Gastroesophageal sphincter (tissue), 4 donors: Measurements from ENCODE around the gene NRP2. TPM values are rescaled to one million over a fixed set of nuclear protein-coding genes. Genes with fewer than 3 reads are reported as not detected.

ENCODE experiments used
- ATAC-seq: fragments of 150-250 bp; one replicate; pipeline ENCODE4 v1.9.1; 2016; ENCODE audit warnings: mild to moderate bottlenecking, moderate library complexity
- H3K27ac ChIP-seq, 4 donors: fragments of 200-600 bp; sonication (generic) in 3 of 4; 1 replicate in 3 of 4; 2 replicates in 1 of 4; pipeline ENCODE4 v1.5.1; 2016 to 2019
- H3K27me3 ChIP-seq: fragments of 200-600 bp; sonication (generic); one replicate; pipeline ENCODE4 v1.5.1; 2019
- H3K36me3 ChIP-seq, 2 donors: fragments of 200-600 bp; sonication (generic); one replicate each; pipeline ENCODE4 v1.5.1; 2019; ENCODE audit warnings: control low read depth in 1 of 2
- H3K4me1 ChIP-seq, 3 donors: fragments of 200-600 bp; sonication (generic); 1 replicate in 2 of 3; 2 replicates in 1 of 3; pipeline ENCODE4 v1.5.1; 2016 to 2019; ENCODE audit warnings: control low read depth in 2 of 3
- H3K4me3 ChIP-seq, 2 donors: fragments of 200-600 bp; sonication (generic); one replicate each; pipeline ENCODE4 v1.5.1; 2019; ENCODE audit warnings: mild to moderate bottlenecking in 1 of 2, moderate library complexity in 1 of 2
- H3K9me3 ChIP-seq, 3 donors: fragments of 200-600 bp; sonication (generic); one replicate each; pipeline ENCODE4 v1.5.1; 2017 to 2019; ENCODE audit warnings: control low read depth in 2 of 3
- CTCF ChIP-seq, 4 experiments: fragments of 200-600 bp in 2 of 4; fragments of 450-650 bp in 2 of 4; sonication (generic) in 1 of 4; IDR thresholded peaks; one replicate each; pipeline ENCODE4 v1.5.1; 2017 to 2019; ENCODE audit warnings: antibody characterized with exemption in 4 of 4, mild to moderate bottlenecking in 2 of 4, moderate library complexity in 2 of 4
- EP300 ChIP-seq: sonication (generic); formaldehyde crosslinking; IDR thresholded peaks from one replicate; pipeline ENCODE4 v1.6.1; 2017; ENCODE audit warnings: antibody characterized with exemption, mild to moderate bottlenecking
- POLR2A ChIP-seq, 2 donors: fragments of 450-650 bp; IDR thresholded peaks; one replicate each; pipeline ENCODE4 v1.6.1; 2017; ENCODE audit warnings: antibody characterized with exemption in 2 of 2, mild to moderate bottlenecking in 2 of 2, moderate library complexity in 1 of 2
- POLR2AphosphoS5 ChIP-seq: sonication (generic); formaldehyde crosslinking; IDR thresholded peaks from one replicate; pipeline ENCODE4 v1.6.1; 2017; ENCODE audit warnings: antibody characterized with exemption
- WGBS, 2 donors: methylation state at CpG; one replicate each; pipeline ENCODE4 v1.1.5; 2018; ENCODE audit warnings: low coverage in 1 of 2; 5-methylcytosine and 5-hydroxymethylcytosine counted together
- total RNA-seq, 4 donors: library from RNA; depleted of rRNA; stranded (reverse); fragments of >200 nt; gene quantifications; one replicate each; pipeline ENCODE4 v1.1.0, GENCODE V29; 2016

NRP2 gene
- total RNA-seq, 4 donors from 2014 or later, result 278 to 466 (median 371) TPM

- WGBS, 2 donors, result 5 to 19% methylated on average over 6 to 9 of the region's 9 CpGs
- peak overlapping the region; percentile 83 to 96 (median 94) for H3K27ac ChIP-seq
- ATAC-seq, result no peak
These were observed 84.6 kb downstream of the NRP2 start for GRCh38 chr2:205766779-205767359.

GRCh38 chr2:205767617-205768016, 85.3 kb downstream of the NRP2 start:
- H3K27me3 ChIP-seq, result no peaks in the 10 kb centered on the region
- peaks cover 28 to 100% (median 54%) of the 10 kb centered on the region in 3 donors for H3K4me1 ChIP-seq
- no peak overlapping the region for H3K4me3 ChIP-seq
- no peak for TF ChIP-seq CTCF (IDR thresholded peaks at IDR 0.05)
- no peak for TF ChIP-seq POLR2A (IDR thresholded peaks at IDR 0.05)
- no peak for TF ChIP-seq EP300
- no peak for TF ChIP-seq POLR2AphosphoS5
- no peak for ATAC-seq
- H3K27ac ChIP-seq, result peak overlapping the region; percentile 83 to 96 (median 90)
- peaks cover 0 to 49% of the 10 kb centered on the region in 2 donors for H3K36me3 ChIP-seq
- WGBS, 2 donors, result 33 to 73% methylated on average over 3 to 5 of the region's 5 CpGs
- H3K9me3 ChIP-seq, result no peaks in the 10 kb centered on the region

More at GRCh38 chr2:205766779-205767359, 84.6 kb downstream of the NRP2 start:
- Histone ChIP-seq H3K36me3 (peaks cover 0 to 56% of the 10 kb centered on the region in 2 donors), H3K4me3 (no peak overlapping the region), H3K9me3 (no peaks in the 10 kb centered on the region), H3K4me1 (peaks cover 28 to 100% (median 54%) of the 10 kb centered on the region in 3 donors), H3K27me3 (no peaks in the 10 kb centered on the region)
- TF ChIP-seq EP300, result no peak
- no peak for TF ChIP-seq POLR2A (IDR thresholded peaks at IDR 0.05)
- TF ChIP-seq POLR2AphosphoS5, result peak; percentile 23
- peak; percentile 89 to 92 (median 90) for TF ChIP-seq CTCF (IDR thresholded peaks at IDR 0.05)

- H3K27ac ChIP-seq, result peak overlapping the region; percentile 83 to 96 (median 90)
- 45 to 58% methylated on average over 7 of the region's 7 CpGs for whole genome bisulfite sequencing, 2 donors
- H3K9me3 ChIP-seq, result no peaks in the 10 kb centered on the region
- no peak overlapping the region for H3K4me3 ChIP-seq
- no peaks in the 10 kb centered on the region for H3K27me3 ChIP-seq
- no peak for TF ChIP-seq POLR2A (IDR thresholded peaks at IDR 0.05)
- TF ChIP-seq EP300, result no peak
- peak; percentile 55 for TF ChIP-seq POLR2AphosphoS5
- TF ChIP-seq CTCF (IDR thresholded peaks at IDR 0.05), result no peak
- H3K4me1 ChIP-seq, result peaks cover 28 to 100% (median 54%) of the 10 kb centered on the region in 3 donors
- H3K36me3 ChIP-seq, result peaks cover 0 to 44% of the 10 kb centered on the region in 2 donors
- ATAC-seq, result peak; percentile 23
These were observed 86.0 kb downstream of the NRP2 start for GRCh38 chr2:205768341-205768740.

GRCh38 chr2:205768815-205769494, 86.7 kb downstream of the NRP2 start:
- no peak for TF ChIP-seq EP300
- no peak for TF ChIP-seq POLR2A (IDR thresholded peaks at IDR 0.05)
- peak; percentile 53 for TF ChIP-seq POLR2AphosphoS5
- TF ChIP-seq CTCF (IDR thresholded peaks at IDR 0.05), result no peak
- Histone ChIP-seq H3K27me3 (no peaks in the 10 kb centered on the region), H3K27ac (peak overlapping the region; percentile 83 to 96 (median 90)), H3K4me3 (no peak overlapping the region), H3K36me3 (peaks cover 0 to 44% of the 10 kb centered on the region in 2 donors), H3K4me1 (peaks cover 28 to 100% (median 48%) of the 10 kb centered on the region in 3 donors), H3K9me3 (no peaks in the 10 kb centered on the region)
- ATAC-seq, result peak; percentile 47
- WGBS, 2 donors, result 67 to 68% methylated on average over 3 to 4 of the region's 4 CpGs
